Thoracic aorta (tissue), 2 donors: Measurements from ENCODE around the gene KRTAP10-4. TPM values are rescaled to one million over a fixed set of nuclear protein-coding genes. Genes with fewer than 3 reads are reported as not detected.

ENCODE experiments used
- ATAC-seq: fragments of 150-250 bp; one replicate; pipeline ENCODE4 v1.8.0; 2017; ENCODE audit warnings: low read depth; ENCODE audit not compliant: insufficient number of reproducible peaks, low FRiP score
- DNase-seq: peaks from one replicate; pipeline ENCODE4 v3.0.0-alpha.2; 2020; ENCODE audit warnings: low spot score
- H3K27ac ChIP-seq, 2 donors: fragments of 200-600 bp; sonication (generic); 1 replicate in 1 of 2; 2 replicates in 1 of 2; pipeline ENCODE4 v1.5.1; 2016; ENCODE audit warnings: mild to moderate bottlenecking in 2 of 2, moderate library complexity in 2 of 2
- H3K27me3 ChIP-seq: fragments of 200-600 bp; sonication (generic); replicated peaks from 2 replicates; pipeline ENCODE4 v1.6.0; 2016; ENCODE audit warnings: mild to moderate bottlenecking; ENCODE audit not compliant: insufficient read depth
- H3K36me3 ChIP-seq: fragments of 200-600 bp; sonication (generic); one replicate; pipeline ENCODE4 v1.5.1; 2016
- H3K4me1 ChIP-seq, 2 donors: fragments of 200-600 bp; sonication (generic); 1 replicate in 1 of 2; 2 replicates in 1 of 2; pipeline versions ENCODE4 v1.5.1 to v1.6.0; 2016; ENCODE audit warnings: low read depth in 2 of 2, mild to moderate bottlenecking in 1 of 2; ENCODE audit not compliant: control insufficient read depth in 1 of 2
- H3K4me3 ChIP-seq: fragments of 200-600 bp; sonication (generic); 2 replicates; pipeline ENCODE4 v1.5.1; 2016; ENCODE audit warnings: mild to moderate bottlenecking
- H3K9me3 ChIP-seq: fragments of 200-600 bp; sonication (generic); 2 replicates; pipeline ENCODE4 v1.5.1; 2016
- total RNA-seq, 2 donors: library from RNA; depleted of rRNA; stranded (reverse); fragments of >200 nt; gene quantifications; one replicate each; pipeline versions ENCODE4 v1.1.0 to v1.2.3, GENCODE V29; 2016
- TF ChIP-seq, protein P1 (sequence below): fragments of 200-600 bp; sonication (generic); IDR thresholded peaks from one replicate; pipeline ENCODE4 v1.5.1; 2019; ENCODE audit warnings: antibody characterized with exemption

Gene KRTAP10-4
- total RNA-seq, 2 donors from 2014 or later, result not detected

GRCh38 chr21:44568667-44569556 is 4.6 kb upstream of the KRTAP10-4 start:
- TF ChIP-seq, protein P1, sequence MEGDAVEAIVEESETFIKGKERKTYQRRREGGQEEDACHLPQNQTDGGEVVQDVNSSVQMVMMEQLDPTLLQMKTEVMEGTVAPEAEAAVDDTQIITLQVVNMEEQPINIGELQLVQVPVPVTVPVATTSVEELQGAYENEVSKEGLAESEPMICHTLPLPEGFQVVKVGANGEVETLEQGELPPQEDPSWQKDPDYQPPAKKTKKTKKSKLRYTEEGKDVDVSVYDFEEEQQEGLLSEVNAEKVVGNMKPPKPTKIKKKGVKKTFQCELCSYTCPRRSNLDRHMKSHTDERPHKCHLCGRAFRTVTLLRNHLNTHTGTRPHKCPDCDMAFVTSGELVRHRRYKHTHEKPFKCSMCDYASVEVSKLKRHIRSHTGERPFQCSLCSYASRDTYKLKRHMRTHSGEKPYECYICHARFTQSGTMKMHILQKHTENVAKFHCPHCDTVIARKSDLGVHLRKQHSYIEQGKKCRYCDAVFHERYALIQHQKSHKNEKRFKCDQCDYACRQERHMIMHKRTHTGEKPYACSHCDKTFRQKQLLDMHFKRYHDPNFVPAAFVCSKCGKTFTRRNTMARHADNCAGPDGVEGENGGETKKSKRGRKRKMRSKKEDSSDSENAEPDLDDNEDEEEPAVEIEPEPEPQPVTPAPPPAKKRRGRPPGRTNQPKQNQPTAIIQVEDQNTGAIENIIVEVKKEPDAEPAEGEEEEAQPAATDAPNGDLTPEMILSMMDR, result no peak
- H3K4me3 ChIP-seq, result no peak overlapping the region
- H3K9me3 ChIP-seq, result no peaks in the 10 kb centered on the region
- no peaks in the 10 kb centered on the region for H3K27me3 ChIP-seq
- H3K27ac ChIP-seq, result no peak overlapping the region
- no peak for DNase-seq
- no peak for ATAC-seq
- no peaks in the 10 kb centered on the region for H3K4me1 ChIP-seq
- no peaks in the 10 kb centered on the region for H3K36me3 ChIP-seq

GRCh38 chr21:44569861-44570517 is 3.5 kb upstream of the KRTAP10-4 start:
- ATAC-seq, result no peak
- no peaks in the 10 kb centered on the region for H3K9me3 ChIP-seq
- H3K4me1 ChIP-seq, result no peaks in the 10 kb centered on the region
- H3K27me3 ChIP-seq, result no peaks in the 10 kb centered on the region
- no peak overlapping the region for H3K27ac ChIP-seq
- H3K4me3 ChIP-seq, result no peak overlapping the region
- no peaks in the 10 kb centered on the region for H3K36me3 ChIP-seq
- TF ChIP-seq, protein P1, result no peak
- no peak for DNase-seq

DNA sequence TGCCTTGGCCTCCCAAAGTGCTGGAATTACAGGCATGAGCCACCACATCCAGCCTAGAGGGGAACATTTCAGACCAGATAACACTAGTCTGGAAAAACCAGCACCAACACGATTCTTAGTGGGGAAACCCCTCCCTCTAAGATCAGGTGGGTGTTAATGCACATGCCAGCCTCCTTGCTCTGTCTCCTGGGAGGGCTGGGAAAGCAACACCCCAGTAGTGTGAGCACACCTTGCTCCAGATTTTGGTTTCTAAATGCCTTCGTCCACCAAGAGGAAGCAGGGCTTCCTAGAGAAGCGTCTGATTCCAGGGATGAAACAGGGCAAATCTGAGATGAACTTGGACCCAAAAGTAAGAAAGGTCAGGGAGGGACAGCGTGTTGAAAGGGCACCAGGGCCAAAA is 2.2 kb upstream of the KRTAP10-4 start:
- Histone ChIP-seq H3K36me3 (no peaks in the 10 kb centered on the region), H3K27me3 (no peaks in the 10 kb centered on the region), H3K4me3 (no peak overlapping the region), H3K9me3 (no peaks in the 10 kb centered on the region), H3K4me1 (no peaks in the 10 kb centered on the region), H3K27ac (no peak overlapping the region)
- no peak for DNase-seq
- no peak for ATAC-seq
- TF ChIP-seq, protein P1, result no peak

DNA sequence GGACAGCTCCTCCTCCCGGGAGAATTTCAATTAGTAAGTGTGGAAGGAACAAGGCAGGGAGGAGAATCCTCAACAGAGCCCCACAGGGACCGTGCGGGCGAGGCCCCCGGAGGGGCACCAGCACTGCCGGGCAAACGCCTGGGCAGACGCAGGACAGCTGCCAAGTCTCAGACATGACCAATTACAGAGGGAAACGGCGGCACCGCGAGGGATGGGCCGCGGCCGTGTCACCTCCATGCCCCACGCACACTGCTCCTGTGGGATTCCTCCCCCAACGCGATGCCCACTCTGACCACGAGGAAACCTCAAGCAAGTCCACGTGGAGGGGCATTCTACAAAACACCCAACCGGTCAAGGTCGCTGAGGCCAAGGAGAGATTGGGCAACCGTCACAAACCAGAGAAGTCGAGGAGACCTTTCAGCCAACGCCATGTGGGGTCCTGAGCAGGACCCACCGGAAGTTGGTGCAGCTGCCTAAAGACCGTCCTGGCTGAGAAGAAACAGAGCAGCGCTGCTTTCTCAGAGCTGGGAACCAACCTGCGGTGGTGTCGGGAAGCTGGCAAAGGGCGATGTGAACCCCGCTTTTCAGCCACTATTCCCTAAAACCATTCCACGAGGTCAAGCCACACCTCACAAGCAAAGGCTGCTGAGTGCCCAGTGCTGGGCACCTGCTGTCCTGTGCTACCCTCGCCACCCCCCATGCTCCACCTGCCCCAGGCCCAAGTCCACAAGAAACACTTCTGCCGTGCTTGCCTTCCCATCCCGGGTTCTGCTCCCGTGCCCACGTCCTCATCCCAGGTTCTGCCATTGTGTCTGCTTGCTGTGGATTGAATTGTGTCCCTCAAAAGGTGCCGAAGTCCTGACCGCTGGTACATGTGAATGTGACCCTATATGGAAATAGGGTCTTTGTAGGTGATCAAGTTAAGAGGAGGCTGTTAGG is 1.4 kb upstream of the KRTAP10-4 start:
- TF ChIP-seq, protein P1, result no peak
- ATAC-seq, result no peak
- H3K4me3 ChIP-seq, result no peak overlapping the region
- peaks cover 6% of the 10 kb centered on the region for H3K9me3 ChIP-seq
- no peaks in the 10 kb centered on the region for H3K4me1 ChIP-seq
- no peak overlapping the region for H3K27ac ChIP-seq
- no peaks in the 10 kb centered on the region for H3K36me3 ChIP-seq
- no peaks in the 10 kb centered on the region for H3K27me3 ChIP-seq
- DNase-seq, result no peak
